Measurements from ENCODE around the gene SYNE1. TPM values are rescaled to one million over a fixed set of nuclear protein-coding genes. Genes with fewer than 3 reads are reported as not detected.

Gene SYNE1
- total and polyA plus RNA-seq, 9 donors: 70.4 to 279 (median 154) TPM

DNA sequence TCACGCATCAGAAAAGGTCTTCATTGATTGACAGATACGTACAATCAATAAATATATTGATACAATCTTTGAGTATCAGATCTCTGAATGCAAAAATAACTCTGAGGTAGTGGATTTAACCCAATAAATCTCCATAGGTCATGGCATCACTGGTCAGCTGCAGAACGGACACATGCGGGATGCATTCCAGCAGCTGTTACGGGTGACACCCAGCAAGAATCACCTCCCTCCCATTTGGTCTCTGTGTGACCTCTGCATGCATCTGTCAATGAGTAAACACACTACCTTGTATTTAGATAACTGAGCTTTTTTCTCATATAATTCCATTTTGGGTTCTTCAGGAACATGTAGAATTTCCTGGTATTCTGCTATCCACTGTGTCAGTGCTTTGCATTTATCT lies 285.4 kb downstream of the SYNE1 start:
- DNase-seq: no peak
- H3K9me3 ChIP-seq: no peaks in the 10 kb centered on the region
- no peak for TF ChIP-seq EP300 (IDR thresholded peaks at IDR 0.05)
- WGBS, 3 donors: 78 to 86% (median 84%) methylated on average over 5 of the region's 5 CpGs
- H3K27ac ChIP-seq: no peak overlapping the region
- no peaks in the 10 kb centered on the region for H3K27me3 ChIP-seq
- H3K4me3 ChIP-seq: no peak overlapping the region
- intact Hi-C loops (cut with DNase I): no loop called here
- H3K36me3 ChIP-seq: no peaks in the 10 kb centered on the region
- no peaks in the 10 kb centered on the region for H3K4me1 ChIP-seq (ENCODE audit: insufficient read depth)

DNA sequence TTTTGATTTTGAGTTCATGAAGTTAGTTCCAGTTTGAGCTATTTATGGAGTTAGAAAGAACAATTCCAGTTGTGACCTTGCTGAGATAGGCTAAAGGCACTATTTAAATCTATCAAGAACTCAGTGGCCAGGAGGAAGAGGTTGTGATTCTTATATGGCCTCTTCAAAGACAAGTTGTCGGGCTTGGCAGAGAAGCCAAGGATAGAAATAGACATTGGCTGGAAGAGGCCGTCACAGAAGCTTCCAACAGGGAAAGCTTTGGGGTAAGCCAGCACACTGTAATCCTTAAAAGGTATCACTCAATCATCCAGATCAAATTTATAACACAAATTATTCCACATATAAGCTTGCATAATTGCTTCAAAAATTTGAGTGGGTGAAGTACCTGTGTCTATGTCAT lies 286.1 kb downstream of the SYNE1 start:
- H3K27ac ChIP-seq: no peak overlapping the region
- no peak for DNase-seq
- no peaks in the 10 kb centered on the region for H3K9me3 ChIP-seq
- 52 to 80% (median 63%) methylated on average over 2 of the region's 2 CpGs for WGBS, 3 donors
- TF ChIP-seq POLR2A (IDR thresholded peaks at IDR 0.05) (no peak), EP300 (IDR thresholded peaks at IDR 0.05) (no peak)
- TF ChIP-seq, protein P1, sequence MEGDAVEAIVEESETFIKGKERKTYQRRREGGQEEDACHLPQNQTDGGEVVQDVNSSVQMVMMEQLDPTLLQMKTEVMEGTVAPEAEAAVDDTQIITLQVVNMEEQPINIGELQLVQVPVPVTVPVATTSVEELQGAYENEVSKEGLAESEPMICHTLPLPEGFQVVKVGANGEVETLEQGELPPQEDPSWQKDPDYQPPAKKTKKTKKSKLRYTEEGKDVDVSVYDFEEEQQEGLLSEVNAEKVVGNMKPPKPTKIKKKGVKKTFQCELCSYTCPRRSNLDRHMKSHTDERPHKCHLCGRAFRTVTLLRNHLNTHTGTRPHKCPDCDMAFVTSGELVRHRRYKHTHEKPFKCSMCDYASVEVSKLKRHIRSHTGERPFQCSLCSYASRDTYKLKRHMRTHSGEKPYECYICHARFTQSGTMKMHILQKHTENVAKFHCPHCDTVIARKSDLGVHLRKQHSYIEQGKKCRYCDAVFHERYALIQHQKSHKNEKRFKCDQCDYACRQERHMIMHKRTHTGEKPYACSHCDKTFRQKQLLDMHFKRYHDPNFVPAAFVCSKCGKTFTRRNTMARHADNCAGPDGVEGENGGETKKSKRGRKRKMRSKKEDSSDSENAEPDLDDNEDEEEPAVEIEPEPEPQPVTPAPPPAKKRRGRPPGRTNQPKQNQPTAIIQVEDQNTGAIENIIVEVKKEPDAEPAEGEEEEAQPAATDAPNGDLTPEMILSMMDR (IDR thresholded peaks at IDR 0.05): no peak
- H3K27me3 ChIP-seq: no peaks in the 10 kb centered on the region
- H3K4me1 ChIP-seq (ENCODE audit: insufficient read depth): no peaks in the 10 kb centered on the region
- intact Hi-C loops (cut with DNase I): no loop called here
- H3K4me3 ChIP-seq: no peak overlapping the region
- H3K36me3 ChIP-seq: no peaks in the 10 kb centered on the region

DNA sequence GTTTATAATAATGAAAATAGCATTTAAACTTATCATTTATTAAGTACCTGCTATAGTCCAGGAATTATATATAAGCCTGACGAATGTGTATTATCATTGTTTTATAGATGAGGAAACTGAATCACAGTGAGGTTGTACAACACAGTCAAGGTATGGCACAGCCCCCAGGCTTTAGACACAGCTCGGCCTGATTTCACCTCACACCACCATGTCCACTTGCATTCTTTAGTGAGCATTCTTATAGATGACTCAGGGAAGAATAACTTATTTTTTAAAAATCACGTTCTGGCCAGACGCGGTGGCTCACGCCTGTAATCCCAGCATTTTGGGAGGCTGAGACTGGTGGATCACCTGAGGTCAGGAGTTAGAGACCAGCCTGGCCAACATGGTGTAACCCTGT lies 289.0 kb downstream of the SYNE1 start:
- intact Hi-C loops (cut with DNase I): no loop called here
- no peaks in the 10 kb centered on the region for H3K9me3 ChIP-seq
- H3K27ac ChIP-seq: no peak overlapping the region
- no peak for DNase-seq
- H3K27me3 ChIP-seq: no peaks in the 10 kb centered on the region
- no peak overlapping the region for H3K4me3 ChIP-seq
- WGBS, 3 donors: 95 to 98% (median 96%) methylated on average over 6 of the region's 6 CpGs
- no peaks in the 10 kb centered on the region for H3K36me3 ChIP-seq
- TF ChIP-seq, protein P1 (IDR thresholded peaks at IDR 0.05): no peak
- no peak for TF ChIP-seq POLR2A (IDR thresholded peaks at IDR 0.05)
- TF ChIP-seq EP300 (IDR thresholded peaks at IDR 0.05): no peak
- H3K4me1 ChIP-seq (ENCODE audit: insufficient read depth): no peaks in the 10 kb centered on the region

DNA sequence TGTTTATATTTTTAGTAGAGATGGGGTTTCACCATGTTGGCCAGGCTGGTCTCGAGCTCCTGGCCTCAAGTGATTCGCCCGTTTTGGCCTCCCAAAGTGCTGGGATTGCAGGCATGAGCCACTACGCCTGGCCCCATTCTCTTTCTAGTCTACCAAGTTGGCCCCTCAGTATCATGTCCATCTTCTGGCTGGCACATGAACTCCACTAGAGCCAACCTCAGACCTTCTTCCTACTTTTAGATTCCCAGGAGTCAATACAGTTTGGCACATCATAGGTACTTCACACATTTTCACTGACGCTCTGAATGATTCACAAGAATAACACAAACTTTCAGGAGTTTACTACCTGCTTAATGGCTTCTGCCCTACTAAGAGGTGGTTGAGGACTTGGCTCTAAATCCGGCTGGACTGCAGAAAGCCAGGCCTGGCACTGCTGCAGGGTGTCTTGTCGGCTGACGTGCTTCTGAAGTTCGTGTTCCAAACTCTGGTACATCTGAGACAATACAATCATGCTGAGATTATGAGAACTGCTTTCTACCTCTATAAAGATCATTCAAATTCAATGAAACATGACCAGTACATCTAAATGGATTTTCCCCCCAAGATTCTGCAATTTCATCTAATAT lies 293.3 kb downstream of the SYNE1 start:
- Histone ChIP-seq H3K27ac (no peak overlapping the region), H3K9me3 (no peaks in the 10 kb centered on the region), H3K36me3 (no peaks in the 10 kb centered on the region), H3K4me3 (no peak overlapping the region), H3K4me1 (ENCODE audit: insufficient read depth) (no peaks in the 10 kb centered on the region), H3K27me3 (no peaks in the 10 kb centered on the region)
- DNase-seq: no peak
- no peak for TF ChIP-seq EP300 (IDR thresholded peaks at IDR 0.05)
- no peak for TF ChIP-seq POLR2A (IDR thresholded peaks at IDR 0.05)
- WGBS, 3 donors: 93 to 98% (median 94%) methylated on average over 9 of the region's 9 CpGs
- intact Hi-C loops (cut with DNase I): no loop called here

DNA sequence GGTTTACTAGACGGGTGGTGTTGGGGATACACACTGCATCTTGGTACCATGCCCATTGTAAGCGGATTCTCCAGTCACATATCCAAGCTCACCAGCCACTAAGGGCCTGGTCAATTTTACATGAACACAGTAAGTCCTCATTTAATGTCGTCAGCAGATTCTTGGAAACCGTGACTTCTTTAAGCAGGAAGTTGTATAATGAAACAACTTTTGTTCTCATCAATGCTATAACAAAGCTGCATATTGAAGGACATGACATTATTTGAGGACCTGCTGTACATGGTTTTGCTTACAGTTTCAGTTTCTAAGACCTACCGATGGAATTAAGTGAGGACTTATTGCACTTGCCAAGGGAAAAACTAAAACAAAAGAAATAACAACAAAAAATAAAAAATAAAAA lies 295.6 kb downstream of the SYNE1 start:
- no peak for TF ChIP-seq EP300 (IDR thresholded peaks at IDR 0.05)
- no peak for TF ChIP-seq POLR2A (IDR thresholded peaks at IDR 0.05)
- TF ChIP-seq, protein P1 (IDR thresholded peaks at IDR 0.05): no peak
- 75 to 81% (median 77%) methylated on average over 5 of the region's 5 CpGs for WGBS, 3 donors
- no peaks in the 10 kb centered on the region for H3K36me3 ChIP-seq
- intact Hi-C loops (cut with DNase I): no loop called here
- no peaks in the 10 kb centered on the region for H3K9me3 ChIP-seq
- peaks cover 1% of the 10 kb centered on the region for H3K4me1 ChIP-seq (ENCODE audit: insufficient read depth)
- no peaks in the 10 kb centered on the region for H3K27me3 ChIP-seq
- no peak for DNase-seq
- H3K27ac ChIP-seq: no peak overlapping the region
- H3K4me3 ChIP-seq: no peak overlapping the region

All from ovary (tissue), 9 donors.